Gastrocnemius medialis (tissue), 4 donors: Measurements from ENCODE around the gene KCNJ15. TPM values are rescaled to one million over a fixed set of nuclear protein-coding genes. Genes with fewer than 3 reads are reported as not detected.

Experiments used
- ATAC-seq, 2 donors: fragments of 150-250 bp; one replicate each; pipeline ENCODE4 v1.9.1; 2016
- DNase-seq, 2 donors: peaks; one replicate each; pipeline ENCODE4 v3.0.0-alpha.2; 2019
- H3K27ac ChIP-seq, 4 donors: fragments of 200-600 bp; sonication (generic); 1 replicate in 1 of 4; 2 replicates in 3 of 4; pipeline ENCODE4 v1.5.1; 2016 to 2018; ENCODE audit warnings: mild to moderate bottlenecking in 2 of 4, moderate library complexity in 1 of 4
- H3K27me3 ChIP-seq, 3 donors: fragments of 200-600 bp; sonication (generic) in 2 of 3; 1 replicate in 1 of 3; 2 replicates in 2 of 3; pipeline versions ENCODE4 v1.5.1 to v1.6.0; 2016 to 2019; ENCODE audit warnings: mild to moderate bottlenecking in 1 of 3, moderate library complexity in 1 of 3
- H3K36me3 ChIP-seq, 2 donors: fragments of 200-600 bp; sonication (generic) in 1 of 2; one replicate each; pipeline ENCODE4 v1.5.1; 2017 to 2018
- H3K4me1 ChIP-seq, 2 donors: fragments of 200-600 bp; sonication (generic) in 1 of 2; one replicate each; pipeline ENCODE4 v1.5.1; 2016 to 2017; ENCODE audit warnings: mild to moderate bottlenecking in 2 of 2
- H3K4me3 ChIP-seq, 4 donors: fragments of 200-600 bp; sonication (generic) in 3 of 4; 1 replicate in 1 of 4; 2 replicates in 3 of 4; pipeline ENCODE4 v1.5.1; 2016 to 2019; ENCODE audit warnings: mild to moderate bottlenecking in 2 of 4
- H3K9me3 ChIP-seq, 3 donors: fragments of 200-600 bp; sonication (generic) in 2 of 3; 1 replicate in 1 of 3; 2 replicates in 2 of 3; pipeline ENCODE4 v1.5.1; 2016 to 2019
- CTCF ChIP-seq, 5 experiments: fragments of 450-650 bp in 3 of 5; fragments of 200-600 bp in 2 of 5; sonication (generic) in 2 of 5; IDR thresholded peaks in 4 of 5; conservative IDR thresholded peaks in 1 of 5; 1 replicate in 4 of 5; 2 replicates in 1 of 5; pipeline ENCODE4 v1.5.1; 2016 to 2019; ENCODE audit warnings: antibody characterized with exemption in 5 of 5, mild to moderate bottlenecking in 3 of 5, moderate library complexity in 3 of 5
- POLR2A ChIP-seq, 2 donors: fragments of 450-650 bp; IDR thresholded peaks; one replicate each; pipeline ENCODE4 v1.6.1; 2017; ENCODE audit warnings: antibody characterized with exemption in 2 of 2, mild to moderate bottlenecking in 2 of 2, moderate library complexity in 2 of 2
- in situ Hi-C, 4 donors: fragments of 200-750 bp; cut with MboI; loops; one replicate each; pipeline versions ENCODE4 v1.15.0 to v1.8.0; 2017; ENCODE audit warnings: low sequenced_read_pairs in 4 of 4
- intact Hi-C: fragments of 100-400 bp; cut with DNase I; formaldehyde crosslinking; loops from one replicate; pipeline ENCODE4 v1.15.1; 2023; ENCODE audit warnings: low total_unique reads
- total RNA-seq, 4 donors: library from RNA; depleted of rRNA; stranded (reverse); fragments of >200 nt; gene quantifications; one replicate each; pipeline versions ENCODE4 v1.1.0 to v1.2.3, GENCODE V29; 2016

Gene KCNJ15
- total RNA-seq, 4 donors from 2014 or later, result 0.24 to 1.5 (median 0.37) TPM

GRCh38 chr21:38329162-38329561 is 72.4 kb downstream of the KCNJ15 start:
- H3K27me3 ChIP-seq, result no peaks in the 10 kb centered on the region
- intact Hi-C loops (no loop called here), in situ Hi-C loops (no loop called here)
- no peak for TF ChIP-seq POLR2A (IDR thresholded peaks at IDR 0.05)
- TF ChIP-seq CTCF (IDR thresholded peaks at IDR 0.05 in 4 of 5, conservative IDR thresholded peaks at IDR 0.05 in 1 of 5), result no peak
- no peaks in the 10 kb centered on the region for H3K36me3 ChIP-seq
- no peaks in the 10 kb centered on the region for H3K4me1 ChIP-seq
- H3K27ac ChIP-seq, result no peak overlapping the region
- ATAC-seq (no peak), DNase-seq (no peak)
- no peaks in the 10 kb centered on the region for H3K9me3 ChIP-seq
- H3K4me3 ChIP-seq, result no peak overlapping the region

- H3K4me1 ChIP-seq, result no peaks in the 10 kb centered on the region
- ATAC-seq (no peak), DNase-seq (no peak)
- H3K27me3 ChIP-seq, result no peaks in the 10 kb centered on the region
- no peaks in the 10 kb centered on the region for H3K36me3 ChIP-seq
- no peaks in the 10 kb centered on the region for H3K9me3 ChIP-seq
- H3K4me3 ChIP-seq, result no peak overlapping the region
- H3K27ac ChIP-seq, result no peak overlapping the region
- intact Hi-C loops (no loop called here), in situ Hi-C loops (no loop called here)
- no peak for TF ChIP-seq POLR2A (IDR thresholded peaks at IDR 0.05)
- no peak for TF ChIP-seq CTCF (IDR thresholded peaks at IDR 0.05 in 4 of 5, conservative IDR thresholded peaks at IDR 0.05 in 1 of 5)
These were observed 73.9 kb downstream of the KCNJ15 start for GRCh38 chr21:38330666-38331065.

GRCh38 chr21:38333301-38334272 is 76.8 kb downstream of the KCNJ15 start:
- ATAC-seq, result no peak
- DNase-seq, result no peak
- intact Hi-C loops (no loop called here), in situ Hi-C loops (no loop called here)
- TF ChIP-seq POLR2A (IDR thresholded peaks at IDR 0.05) (no peak), CTCF (IDR thresholded peaks at IDR 0.05 in 4 of 5, conservative IDR thresholded peaks at IDR 0.05 in 1 of 5) (no peak)
- H3K4me3 ChIP-seq, result no peak overlapping the region
- no peaks in the 10 kb centered on the region for H3K27me3 ChIP-seq
- no peaks in the 10 kb centered on the region for H3K4me1 ChIP-seq
- H3K9me3 ChIP-seq, result no peaks in the 10 kb centered on the region
- no peaks in the 10 kb centered on the region for H3K36me3 ChIP-seq
- no peak overlapping the region for H3K27ac ChIP-seq

GRCh38 chr21:38334866-38335265 is 78.1 kb downstream of the KCNJ15 start:
- H3K27me3 ChIP-seq, result no peaks in the 10 kb centered on the region
- no peaks in the 10 kb centered on the region for H3K9me3 ChIP-seq
- no peaks in the 10 kb centered on the region for H3K36me3 ChIP-seq
- intact Hi-C loops (no loop called here), in situ Hi-C loops (no loop called here)
- H3K27ac ChIP-seq, result no peak overlapping the region
- no peak overlapping the region for H3K4me3 ChIP-seq
- no peak for TF ChIP-seq POLR2A (IDR thresholded peaks at IDR 0.05)
- TF ChIP-seq CTCF (IDR thresholded peaks at IDR 0.05 in 4 of 5, conservative IDR thresholded peaks at IDR 0.05 in 1 of 5), result no peak
- ATAC-seq, result no peak
- DNase-seq, result no peak
- H3K4me1 ChIP-seq, result no peaks in the 10 kb centered on the region
